Measurements from ENCODE around the gene EFHD2.

EFHD2 gene

GRCh38 chr1:15408890-15409387 is 749 bp upstream of the EFHD2 start:
- ATAC-seq = no peak
- no peak for TF ChIP-seq GLIS3 (CRISPR knock-in tag; IDR thresholded peaks at IDR 0.05)
- TF ChIP-seq TCF4 (CRISPR knock-in tag; IDR thresholded peaks at IDR 0.05; ENCODE audit: borderline replicate concordance) = no peak
- no peak for TF ChIP-seq TSHZ2 (CRISPR knock-in tag; IDR thresholded peaks at IDR 0.05)
- TF ChIP-seq, protein P1, sequence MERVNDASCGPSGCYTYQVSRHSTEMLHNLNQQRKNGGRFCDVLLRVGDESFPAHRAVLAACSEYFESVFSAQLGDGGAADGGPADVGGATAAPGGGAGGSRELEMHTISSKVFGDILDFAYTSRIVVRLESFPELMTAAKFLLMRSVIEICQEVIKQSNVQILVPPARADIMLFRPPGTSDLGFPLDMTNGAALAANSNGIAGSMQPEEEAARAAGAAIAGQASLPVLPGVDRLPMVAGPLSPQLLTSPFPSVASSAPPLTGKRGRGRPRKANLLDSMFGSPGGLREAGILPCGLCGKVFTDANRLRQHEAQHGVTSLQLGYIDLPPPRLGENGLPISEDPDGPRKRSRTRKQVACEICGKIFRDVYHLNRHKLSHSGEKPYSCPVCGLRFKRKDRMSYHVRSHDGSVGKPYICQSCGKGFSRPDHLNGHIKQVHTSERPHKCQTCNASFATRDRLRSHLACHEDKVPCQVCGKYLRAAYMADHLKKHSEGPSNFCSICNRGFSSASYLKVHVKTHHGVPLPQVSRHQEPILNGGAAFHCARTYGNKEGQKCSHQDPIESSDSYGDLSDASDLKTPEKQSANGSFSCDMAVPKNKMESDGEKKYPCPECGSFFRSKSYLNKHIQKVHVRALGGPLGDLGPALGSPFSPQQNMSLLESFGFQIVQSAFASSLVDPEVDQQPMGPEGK (CRISPR knock-in tag; IDR thresholded peaks at IDR 0.05; ENCODE audit: borderline replicate concordance) = no peak
- no peak for TF ChIP-seq OSR1 (CRISPR knock-in tag; IDR thresholded peaks at IDR 0.05)

GRCh38 chr1:15410223-15410883 is 665 bp downstream of the EFHD2 start:
- TF ChIP-seq ZNF8 (CRISPR knock-in tag; IDR thresholded peaks at IDR 0.05) (no peak), RARB (CRISPR knock-in tag; IDR thresholded peaks at IDR 0.05) (no peak), PPARA (CRISPR knock-in tag; IDR thresholded peaks at IDR 0.05; ENCODE audit: borderline replicate concordance) (no peak), SNAI2 (CRISPR knock-in tag; IDR thresholded peaks at IDR 0.05) (no peak), TOX (CRISPR knock-in tag; IDR thresholded peaks at IDR 0.05; ENCODE audit: borderline replicate concordance) (no peak), ESRRG (CRISPR knock-in tag; IDR thresholded peaks at IDR 0.05) (no peak), BACH2 (CRISPR knock-in tag; IDR thresholded peaks at IDR 0.05; ENCODE audit: borderline replicate concordance) (no peak), ZFP30 (CRISPR knock-in tag; IDR thresholded peaks at IDR 0.05) (no peak), ZNF565 (CRISPR knock-in tag; conservative IDR thresholded peaks at IDR 0.05; ENCODE audit: low read depth) (no peak)
- TF ChIP-seq, protein P2, sequence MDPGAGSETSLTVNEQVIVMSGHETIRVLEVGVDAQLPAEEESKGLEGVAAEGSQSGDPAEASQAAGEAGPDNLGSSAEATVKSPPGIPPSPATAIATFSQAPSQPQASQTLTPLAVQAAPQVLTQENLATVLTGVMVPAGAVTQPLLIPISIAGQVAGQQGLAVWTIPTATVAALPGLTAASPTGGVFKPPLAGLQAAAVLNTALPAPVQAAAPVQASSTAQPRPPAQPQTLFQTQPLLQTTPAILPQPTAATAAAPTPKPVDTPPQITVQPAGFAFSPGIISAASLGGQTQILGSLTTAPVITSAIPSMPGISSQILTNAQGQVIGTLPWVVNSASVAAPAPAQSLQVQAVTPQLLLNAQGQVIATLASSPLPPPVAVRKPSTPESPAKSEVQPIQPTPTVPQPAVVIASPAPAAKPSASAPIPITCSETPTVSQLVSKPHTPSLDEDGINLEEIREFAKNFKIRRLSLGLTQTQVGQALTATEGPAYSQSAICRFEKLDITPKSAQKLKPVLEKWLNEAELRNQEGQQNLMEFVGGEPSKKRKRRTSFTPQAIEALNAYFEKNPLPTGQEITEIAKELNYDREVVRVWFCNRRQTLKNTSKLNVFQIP (CRISPR knock-in tag; IDR thresholded peaks at IDR 0.05; ENCODE audit: borderline replicate concordance, low read depth) = no peak
- TF ChIP-seq, protein P1 (CRISPR knock-in tag; IDR thresholded peaks at IDR 0.05; ENCODE audit: borderline replicate concordance) = no peak
- ATAC-seq = no peak

DNA sequence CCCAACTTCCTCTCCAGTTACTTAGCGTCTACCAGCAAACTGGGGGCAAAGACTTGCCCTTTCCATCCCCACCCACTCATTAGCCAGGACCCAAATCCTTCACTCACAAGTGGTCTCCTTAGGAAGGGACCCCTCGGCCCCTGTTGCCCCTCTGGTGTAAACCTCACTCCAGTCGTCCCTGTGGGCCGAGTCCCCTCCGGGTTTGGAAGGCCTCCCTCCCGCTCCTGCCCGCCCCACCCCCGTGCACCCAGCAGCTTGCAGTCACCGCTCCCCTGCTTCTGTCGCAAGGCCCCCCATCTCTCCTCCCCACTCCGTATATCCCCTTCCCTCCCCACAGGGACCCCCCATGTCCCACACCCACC is 1.2 kb downstream of the EFHD2 start:
- TF ChIP-seq GLIS3 (CRISPR knock-in tag; IDR thresholded peaks at IDR 0.05) (no peak), ZC3H10 (CRISPR knock-in tag; IDR thresholded peaks at IDR 0.05) (no peak), TOX (CRISPR knock-in tag; IDR thresholded peaks at IDR 0.05; ENCODE audit: borderline replicate concordance) (no peak)
- TF ChIP-seq, protein P3, sequence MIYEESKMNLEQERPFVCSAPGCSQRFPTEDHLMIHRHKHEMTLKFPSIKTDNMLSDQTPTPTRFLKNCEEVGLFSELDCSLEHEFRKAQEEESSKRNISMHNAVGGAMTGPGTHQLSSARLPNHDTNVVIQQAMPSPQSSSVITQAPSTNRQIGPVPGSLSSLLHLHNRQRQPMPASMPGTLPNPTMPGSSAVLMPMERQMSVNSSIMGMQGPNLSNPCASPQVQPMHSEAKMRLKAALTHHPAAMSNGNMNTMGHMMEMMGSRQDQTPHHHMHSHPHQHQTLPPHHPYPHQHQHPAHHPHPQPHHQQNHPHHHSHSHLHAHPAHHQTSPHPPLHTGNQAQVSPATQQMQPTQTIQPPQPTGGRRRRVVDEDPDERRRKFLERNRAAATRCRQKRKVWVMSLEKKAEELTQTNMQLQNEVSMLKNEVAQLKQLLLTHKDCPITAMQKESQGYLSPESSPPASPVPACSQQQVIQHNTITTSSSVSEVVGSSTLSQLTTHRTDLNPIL (CRISPR knock-in tag; IDR thresholded peaks at IDR 0.05; ENCODE audit: low read depth) = no peak
- TF ChIP-seq, protein P2 (CRISPR knock-in tag; IDR thresholded peaks at IDR 0.05; ENCODE audit: borderline replicate concordance, low read depth) = no peak
- no peak for ATAC-seq

All from SK-N-SH treated with all-trans-retinoic acid at 6 μM for 48 hours (cell line).